Lower leg skin (tissue), 4 donors: Measurements from ENCODE around the gene MBOAT2. TPM values are rescaled to one million over a fixed set of nuclear protein-coding genes. Genes with fewer than 3 reads are reported as not detected.

Experiments
- DNase-seq, 2 donors: peaks; one replicate each; pipeline ENCODE4 v3.0.0-alpha.2; 2019; ENCODE audit warnings: low spot score in 2 of 2
- H3K4me3 ChIP-seq: fragments of 200-600 bp; sonication (generic); 2 replicates; pipeline ENCODE4 v1.5.1; 2017; ENCODE audit warnings: mild to moderate bottlenecking, low read depth; ENCODE audit not compliant: poor library complexity, severe bottlenecking
- POLR2A ChIP-seq, 2 donors: fragments of 450-650 bp; IDR thresholded peaks; one replicate each; pipeline ENCODE4 v1.6.1; 2016 to 2017; ENCODE audit warnings: antibody characterized with exemption in 2 of 2, mild to moderate bottlenecking in 1 of 2, moderate library complexity in 1 of 2
- WGBS, 2 donors: methylation state at CpG; one replicate each; pipeline ENCODE4 v1.1.5; 2018; 5-methylcytosine and 5-hydroxymethylcytosine counted together
- intact Hi-C: fragments of 100-400 bp; cut with DNase I; formaldehyde crosslinking; loops from one replicate; pipeline ENCODE4 v1.15.0; 2023; ENCODE audit warnings: low total_unique reads
- total RNA-seq, 4 donors: library from RNA; depleted of rRNA; stranded (reverse); fragments of >200 nt; gene quantifications; one replicate each; pipeline ENCODE4 v1.1.0, GENCODE V29; 2016
- TF ChIP-seq, protein P1 (sequence below), 3 donors: fragments of 450-650 bp; IDR thresholded peaks; one replicate each; pipeline ENCODE4 v1.5.1; 2016; ENCODE audit warnings: antibody characterized with exemption in 3 of 3, mild to moderate bottlenecking in 3 of 3, moderate library complexity in 2 of 3

The MBOAT2 gene
- total RNA-seq, 4 donors from 2014 or later = 47.2 to 92.3 (median 76.4) TPM

DNA sequence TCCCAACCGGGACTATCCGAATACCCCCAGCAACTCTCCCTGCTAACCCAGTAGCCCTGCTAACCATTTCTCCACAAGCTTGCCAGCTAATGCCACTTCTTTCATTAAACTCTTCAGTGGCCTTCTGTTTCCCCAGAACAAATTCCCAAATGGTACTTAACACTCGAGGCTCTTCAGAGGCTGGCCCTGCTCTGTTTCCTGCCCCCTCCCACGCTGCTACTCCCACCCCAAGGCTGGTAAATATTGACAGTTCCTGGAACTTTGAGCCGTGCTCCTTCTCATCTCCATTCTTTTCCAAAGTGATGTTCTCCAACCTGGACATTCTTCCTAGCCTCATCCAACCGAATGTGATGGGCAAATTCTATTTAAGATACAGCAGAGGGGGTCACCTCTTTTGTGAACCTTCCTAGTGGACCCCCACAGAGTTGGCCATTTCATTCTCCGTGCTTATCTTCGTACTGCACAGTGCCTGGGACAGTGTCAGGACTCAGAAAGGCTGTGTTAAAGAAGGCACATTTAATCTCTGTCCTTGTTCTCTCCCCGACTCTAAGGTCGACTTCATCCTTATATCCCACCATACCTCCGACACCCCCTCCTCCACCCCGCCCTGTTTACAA, 162.9 kb downstream of the MBOAT2 start:
- TF ChIP-seq, protein P1, sequence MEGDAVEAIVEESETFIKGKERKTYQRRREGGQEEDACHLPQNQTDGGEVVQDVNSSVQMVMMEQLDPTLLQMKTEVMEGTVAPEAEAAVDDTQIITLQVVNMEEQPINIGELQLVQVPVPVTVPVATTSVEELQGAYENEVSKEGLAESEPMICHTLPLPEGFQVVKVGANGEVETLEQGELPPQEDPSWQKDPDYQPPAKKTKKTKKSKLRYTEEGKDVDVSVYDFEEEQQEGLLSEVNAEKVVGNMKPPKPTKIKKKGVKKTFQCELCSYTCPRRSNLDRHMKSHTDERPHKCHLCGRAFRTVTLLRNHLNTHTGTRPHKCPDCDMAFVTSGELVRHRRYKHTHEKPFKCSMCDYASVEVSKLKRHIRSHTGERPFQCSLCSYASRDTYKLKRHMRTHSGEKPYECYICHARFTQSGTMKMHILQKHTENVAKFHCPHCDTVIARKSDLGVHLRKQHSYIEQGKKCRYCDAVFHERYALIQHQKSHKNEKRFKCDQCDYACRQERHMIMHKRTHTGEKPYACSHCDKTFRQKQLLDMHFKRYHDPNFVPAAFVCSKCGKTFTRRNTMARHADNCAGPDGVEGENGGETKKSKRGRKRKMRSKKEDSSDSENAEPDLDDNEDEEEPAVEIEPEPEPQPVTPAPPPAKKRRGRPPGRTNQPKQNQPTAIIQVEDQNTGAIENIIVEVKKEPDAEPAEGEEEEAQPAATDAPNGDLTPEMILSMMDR (IDR thresholded peaks at IDR 0.05) = no peak
- TF ChIP-seq POLR2A (IDR thresholded peaks at IDR 0.05) = no peak
- intact Hi-C loops = no loop called here
- no peak overlapping the region for H3K4me3 ChIP-seq
- WGBS, 2 donors = 74 to 80% methylated on average over 11 to 12 of the region's 12 CpGs
- no peak for DNase-seq

DNA sequence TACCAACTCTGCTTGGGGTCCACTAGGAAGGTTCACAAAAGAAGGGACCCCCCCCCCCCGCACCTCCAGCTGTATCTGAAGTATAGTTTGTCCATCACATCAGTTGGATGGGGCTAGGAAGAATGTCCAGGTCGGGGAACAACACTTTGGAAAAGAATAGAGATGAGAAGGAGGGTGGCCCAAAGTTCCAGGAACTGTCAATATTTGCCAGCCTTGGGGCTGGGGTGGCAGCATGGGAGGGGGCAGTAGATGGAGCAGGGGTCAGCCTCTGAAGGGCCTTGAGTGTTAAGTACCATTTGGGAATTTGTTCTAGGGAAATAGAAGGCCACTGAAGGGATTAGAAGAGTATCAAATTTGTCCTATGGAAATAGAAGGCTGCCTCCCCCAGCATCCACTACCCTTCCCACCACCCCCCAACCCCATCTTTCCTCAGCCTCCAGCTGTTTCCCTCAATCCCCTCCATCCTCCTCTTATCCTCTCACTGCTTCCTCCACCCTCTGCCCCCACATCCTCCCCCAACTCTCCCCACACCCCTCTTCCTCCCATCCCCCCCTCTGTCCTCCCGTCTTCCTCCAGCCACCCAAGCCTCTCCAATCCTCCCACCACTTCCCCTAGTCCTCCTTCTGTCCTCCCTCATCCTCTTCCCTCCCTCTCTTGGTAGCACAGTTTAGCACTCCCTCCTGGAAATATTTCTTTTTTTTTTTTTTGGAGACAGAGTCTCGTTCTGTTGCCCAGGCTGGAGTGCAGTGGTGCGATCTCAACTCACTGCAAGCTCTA, 164.1 kb downstream of the MBOAT2 start:
- TF ChIP-seq, protein P1 (IDR thresholded peaks at IDR 0.05) = no peak
- no peak for TF ChIP-seq POLR2A (IDR thresholded peaks at IDR 0.05)
- DNase-seq = no peak
- no peak overlapping the region for H3K4me3 ChIP-seq
- intact Hi-C loops = no loop called here
- 68 to 82% methylated on average over 5 of the region's 5 CpGs for WGBS, 2 donors

DNA sequence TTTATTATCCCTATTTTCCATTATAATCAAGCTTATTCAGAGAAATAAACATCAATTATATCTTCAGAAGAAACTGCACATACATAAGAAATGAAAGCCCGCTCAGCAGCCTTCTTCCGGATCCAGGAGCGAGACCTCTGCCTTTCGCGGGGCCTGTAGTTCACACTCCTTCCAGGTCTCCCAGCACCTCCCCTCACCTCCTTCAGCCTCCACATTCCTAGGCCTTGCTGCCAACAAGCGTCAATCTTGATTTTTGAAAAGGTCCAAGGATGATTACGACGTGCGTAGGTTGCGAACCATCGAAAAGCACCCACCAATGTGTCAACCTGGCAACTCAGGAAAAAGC, 165.7 kb downstream of the MBOAT2 start:
- no peak overlapping the region for H3K4me3 ChIP-seq
- no peak for DNase-seq
- intact Hi-C loops = no loop called here
- WGBS, 2 donors = 61 to 70% methylated on average over 11 of the region's 11 CpGs
- no peak for TF ChIP-seq POLR2A (IDR thresholded peaks at IDR 0.05)
- TF ChIP-seq, protein P1 (IDR thresholded peaks at IDR 0.05) = no peak

DNA sequence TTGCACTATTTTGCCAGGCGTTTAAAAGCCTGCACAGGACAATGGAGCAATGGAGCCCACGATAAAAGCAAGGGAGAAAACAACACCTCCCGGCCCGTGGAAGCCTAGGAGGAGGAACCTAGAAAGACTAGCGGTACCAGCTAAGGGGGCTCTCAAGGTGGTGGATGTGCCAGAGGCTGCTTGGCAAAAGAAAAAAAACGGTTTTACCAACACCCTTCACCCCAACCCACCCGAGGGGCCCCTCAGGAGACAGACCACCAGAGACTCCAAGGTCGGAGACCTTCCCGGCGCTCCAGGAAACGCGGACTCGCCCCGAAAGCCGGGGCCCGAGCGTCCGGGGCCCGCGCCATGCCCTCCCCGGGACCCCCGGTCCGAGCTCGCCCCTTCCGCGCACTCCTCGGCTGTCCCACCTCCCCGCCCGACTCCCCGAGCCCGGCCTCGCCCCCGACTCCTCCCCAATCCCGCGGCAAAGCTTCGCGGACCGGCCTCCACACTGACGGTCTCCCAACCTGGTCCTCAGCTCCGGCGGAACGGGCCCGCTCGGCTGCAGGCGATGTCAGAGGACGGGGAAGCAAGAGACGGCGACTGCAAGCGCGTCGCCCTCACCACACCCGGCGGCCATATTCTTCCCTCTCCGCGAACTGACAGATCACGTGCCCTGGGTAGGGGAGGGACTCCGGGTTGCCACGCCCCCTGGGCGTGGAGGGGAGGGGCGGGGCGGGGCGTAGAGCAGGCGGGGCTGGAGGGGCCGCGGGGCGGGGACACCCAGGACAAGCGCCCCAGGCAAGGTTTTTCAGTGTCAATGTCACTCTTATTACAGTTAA, 166.3 kb downstream of the MBOAT2 start, which contains the start of gene KIDINS220:
Gene KIDINS220, minus strand, starts transcription at position 643 of the 824 bp plus-strand sequence. CDS start 10,520 bp downstream, outside the sequence.
- intact Hi-C loops = no loop called here
- peak; percentile 81 to 96 for DNase-seq
- TF ChIP-seq, protein P1 (IDR thresholded peaks at IDR 0.05) = no peak
- peak in 1 of 2 donors; percentile 61 for TF ChIP-seq POLR2A (IDR thresholded peaks at IDR 0.05)
- peak within 1 kb of the TSS; percentile 91 for H3K4me3 ChIP-seq
- WGBS, 2 donors = 0 to 1% methylated on average over 45 to 53 of the region's 67 CpGs

DNA sequence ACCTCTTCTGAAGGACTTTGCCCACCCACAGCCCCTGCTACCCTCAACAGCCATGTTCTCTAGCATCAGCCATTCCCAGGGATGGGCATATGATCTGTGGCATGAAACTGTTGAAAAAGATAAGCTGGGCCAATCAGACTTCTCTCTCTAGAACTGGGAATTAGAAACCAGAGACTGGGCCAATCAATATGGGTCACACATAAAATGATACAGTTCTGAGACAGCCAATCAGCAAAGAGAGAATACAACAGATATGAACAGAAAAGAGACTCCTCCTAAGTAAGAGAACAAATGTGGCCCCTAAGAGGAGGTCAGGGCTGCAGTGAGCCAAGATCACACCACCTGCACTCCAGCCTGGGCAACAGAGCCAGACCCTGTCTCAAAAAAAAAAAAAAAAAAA, 168.2 kb downstream of the MBOAT2 start:
- DNase-seq = no peak
- H3K4me3 ChIP-seq = no peak overlapping the region
- TF ChIP-seq, protein P1 (IDR thresholded peaks at IDR 0.05) = no peak
- no peak for TF ChIP-seq POLR2A (IDR thresholded peaks at IDR 0.05)
- intact Hi-C loops = no loop called here
